Right ventricle myocardium inferior (tissue), 1 donor: ENCODE measurements around the gene REXO5. TPM values are rescaled to one million over a fixed set of nuclear protein-coding genes. Genes with fewer than 3 reads are reported as not detected.
"Not testable (repeated sequence)": the region's sequence is repeated elsewhere in the genome, so short reads cannot be mapped to it uniquely, and the experiment has no call there.

Experiments used
- ATAC-seq: fragments of 200-7000 bp; cut with Tn5 transposase; one replicate; pipeline ENCODE4 v1.9.1; 2020; ENCODE audit warnings: mild to moderate bottlenecking, moderate library complexity
- DNase-seq: peaks from one replicate; pipeline ENCODE4 v3.0.0; 2021; ENCODE audit errors: missing footprints
- intact Hi-C: fragments of 100-400 bp; cut with DNase I; formaldehyde crosslinking; loops from one replicate; pipeline ENCODE4 v1.11.0; 2022
- total RNA-seq: library from RNA; stranded (reverse); fragmentation: NEBNext Ultra II Directional; extraction: Animal tissue kit (Norgen Biotek cat#: 25700); gene quantifications from one replicate; pipeline ENCODE4 v1.2.1, GENCODE V29; 2021
- donor health status: DM: no; HTN: yes; CAD: no; lungs with severe emphysema.

REXO5 gene
- total RNA-seq, 1 donor from 2014 or later: 5.8 TPM

DNA sequence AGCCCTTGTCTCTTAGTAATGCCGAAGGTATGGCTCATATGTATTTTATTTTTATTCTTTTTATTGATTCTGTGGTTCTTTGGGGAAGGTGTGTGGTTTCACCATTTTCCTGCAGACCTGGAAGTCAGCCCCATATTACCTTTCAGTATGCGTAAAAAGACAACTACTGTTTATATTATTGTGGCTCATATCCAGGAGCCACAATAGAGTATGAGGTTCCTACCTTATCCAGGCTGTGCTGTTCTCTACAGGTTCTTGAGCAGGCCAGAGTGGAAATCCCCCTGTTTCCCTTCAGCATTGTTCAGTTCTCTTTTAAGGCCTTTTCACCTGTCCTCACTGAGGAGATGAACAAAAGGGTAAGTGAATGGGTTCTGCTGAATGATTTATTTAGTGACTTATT is 33.2 kb downstream of the REXO5 start:
- ATAC-seq: no peak
- intact Hi-C loops: no loop called here
- no peak for DNase-seq

DNA sequence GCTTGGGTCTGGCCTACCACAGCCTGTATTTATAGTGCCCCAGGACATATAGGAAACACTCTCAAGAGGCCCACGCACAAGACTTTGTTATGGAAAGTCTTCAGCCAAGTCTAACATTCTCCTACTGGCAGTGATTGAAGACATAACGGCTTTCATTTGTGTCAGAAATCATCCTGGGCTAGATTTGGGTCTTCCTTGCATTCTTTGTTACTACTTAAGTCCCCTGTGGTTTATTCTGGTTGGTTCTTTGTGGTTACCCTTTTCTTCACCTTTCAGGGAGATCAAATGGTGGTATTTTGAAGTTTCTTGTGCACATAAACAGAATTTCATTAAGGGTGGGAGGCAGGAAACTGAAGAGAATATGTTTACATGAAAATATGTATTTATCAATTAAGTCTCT is 37.7 kb downstream of the REXO5 start:
- intact Hi-C loops: no loop called here
- no peak for DNase-seq
- ATAC-seq: no peak

DNA sequence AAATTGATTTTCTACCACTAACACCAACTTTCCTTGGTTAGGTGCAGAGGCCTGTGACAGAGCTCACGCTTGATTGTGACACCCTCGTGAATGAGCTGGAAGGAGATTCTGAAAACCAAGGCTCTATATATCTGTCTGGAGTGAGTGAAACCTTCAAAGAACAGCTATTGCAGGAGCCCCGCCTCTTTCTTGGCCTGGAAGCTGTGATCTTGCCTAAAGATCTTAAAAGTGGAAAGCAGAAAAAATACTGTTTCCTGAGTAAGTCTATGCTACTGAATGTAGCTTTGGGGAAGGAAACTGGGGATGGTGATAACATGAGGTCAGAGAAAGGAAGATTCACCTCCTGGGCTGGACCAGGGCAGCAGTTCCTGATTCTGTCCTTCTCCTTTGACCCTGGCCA is 38.3 kb downstream of the REXO5 start:
- intact Hi-C loops: no loop called here
- DNase-seq (no peak), ATAC-seq (no peak)

DNA sequence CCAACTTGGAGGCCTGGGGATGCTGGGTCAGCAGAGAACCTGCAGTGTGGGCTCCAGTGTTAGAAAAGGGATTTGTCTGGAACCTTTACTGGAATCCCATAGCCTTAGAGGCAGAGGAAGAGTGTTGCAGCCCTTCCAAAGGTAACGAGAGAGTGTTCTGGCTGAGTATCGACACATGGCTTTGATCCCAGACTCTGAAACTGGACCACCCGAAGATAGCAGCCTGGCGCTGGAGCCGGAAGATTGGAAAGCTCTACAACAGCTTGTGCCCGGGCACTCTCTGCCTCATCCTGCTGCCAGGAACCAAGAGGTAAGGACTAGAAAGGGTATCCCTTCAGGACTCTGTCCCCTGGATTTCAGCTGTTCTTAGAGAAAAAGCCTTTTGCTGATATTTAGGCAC is 39.7 kb downstream of the REXO5 start:
- DNase-seq (no peak), ATAC-seq (peak; percentile 67)
- intact Hi-C loops: no loop called here

DNA sequence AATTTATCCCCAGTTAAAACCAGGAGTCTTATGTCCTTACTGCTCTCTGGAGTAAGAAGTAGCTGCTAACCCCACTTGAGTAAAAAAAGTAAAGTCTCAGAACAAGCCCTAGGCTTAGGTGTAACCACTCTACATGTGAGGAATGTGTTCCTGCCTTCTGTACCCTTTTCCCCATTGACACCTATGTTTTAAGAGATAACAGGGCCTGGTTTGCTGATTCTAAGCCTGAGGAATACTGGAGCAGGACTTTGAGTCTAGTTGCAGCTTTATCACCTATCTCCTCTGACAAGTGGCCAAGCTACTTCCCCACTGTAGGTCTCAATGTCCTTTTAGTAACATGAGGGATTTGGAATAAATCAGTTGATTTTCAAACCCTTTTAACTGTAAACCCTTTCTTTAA is 40.2 kb downstream of the REXO5 start:
- ATAC-seq (no peak), DNase-seq (no peak)
- intact Hi-C loops: no loop called here

DNA sequence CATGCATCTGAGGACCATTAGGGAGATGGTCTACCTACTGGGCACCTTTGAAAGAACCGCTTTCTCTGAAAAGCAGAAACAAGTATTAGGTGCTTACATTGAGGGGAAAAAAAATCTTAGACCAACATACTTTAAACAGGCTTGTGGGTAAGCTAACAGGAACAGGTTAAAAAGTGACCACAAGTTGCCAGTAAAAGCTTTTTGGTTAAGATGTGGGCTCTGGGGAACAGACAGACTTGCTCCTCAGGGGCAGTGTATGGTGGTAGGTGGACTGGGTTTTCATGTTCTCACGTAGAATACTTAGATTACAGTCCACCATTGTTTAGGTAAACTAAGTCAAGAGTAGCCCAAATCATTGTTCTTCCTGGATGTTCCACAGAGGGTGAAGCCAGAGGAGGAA is 41.2 kb downstream of the REXO5 start:
- intact Hi-C loops: no loop called here
- ATAC-seq: no peak

DNA sequence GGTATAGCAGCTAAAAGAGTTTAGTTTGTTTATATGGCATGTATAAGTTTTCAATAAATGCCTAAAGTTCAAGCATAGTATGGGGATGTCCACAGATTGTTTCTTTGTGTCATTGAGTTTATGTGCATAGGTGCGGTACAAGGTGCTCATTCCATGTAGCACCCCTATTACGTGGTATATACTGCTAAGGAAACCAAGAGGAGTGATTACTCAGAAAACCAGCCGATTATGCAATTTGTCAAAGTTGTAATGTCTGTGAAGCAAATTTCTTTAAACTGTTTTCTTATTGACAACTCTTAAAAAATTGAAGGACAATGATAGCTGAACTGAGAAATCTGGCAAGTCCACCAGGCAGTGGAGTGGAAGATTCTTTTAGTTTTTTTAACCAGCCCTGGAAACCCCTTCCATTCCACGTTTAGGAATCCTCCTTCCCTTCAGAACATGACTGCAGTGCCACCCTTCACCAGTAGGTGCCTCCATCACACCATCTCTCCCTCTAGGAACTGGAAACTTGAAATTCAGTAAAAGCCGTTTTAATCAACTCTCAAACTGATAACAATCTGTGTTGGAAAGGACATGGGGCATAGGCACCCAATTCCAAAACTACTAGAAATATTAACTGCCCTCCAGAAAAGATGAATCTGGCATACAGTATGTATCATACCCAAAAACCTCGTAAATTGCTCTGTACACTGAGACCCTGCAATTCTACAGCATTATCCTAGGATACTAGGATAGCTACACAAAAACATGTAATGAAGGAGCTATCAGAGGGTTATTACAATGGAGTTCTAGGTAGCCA is 43.5 kb downstream of the REXO5 start:
- ATAC-seq (no peak), DNase-seq (no peak)
- intact Hi-C loops: loop anchor here (1.0 to 5.0 kb wide), 4 partner anchors 43 to 308 kb away; partner anchors contain the start of genes ERI2, LDAF1 and REXO5

More for the DNA sequence above, 41.2 kb downstream of the REXO5 start:
- DNase-seq: no peak

DNA sequence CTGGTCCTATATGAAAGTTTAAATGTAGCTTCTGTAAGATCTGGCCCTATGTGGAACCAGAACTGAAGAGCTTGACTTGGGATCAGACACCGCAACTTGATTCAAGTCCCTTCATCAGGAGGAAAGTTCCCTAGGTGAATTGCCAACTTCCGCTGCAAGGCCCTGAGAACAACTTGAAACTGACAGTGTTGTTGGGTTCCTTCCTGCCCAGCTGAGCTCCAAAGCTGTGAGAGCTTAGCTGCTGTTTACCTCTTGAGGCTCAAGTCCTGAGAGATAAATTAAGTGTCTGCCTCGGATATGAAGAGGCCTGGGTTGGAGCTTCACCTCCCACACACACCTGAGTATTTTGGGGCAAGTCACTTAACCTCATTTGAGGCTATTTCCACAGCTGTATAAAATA is 44.7 kb downstream of the REXO5 start:
- intact Hi-C loops: loop anchor here (1.0 to 5.0 kb wide), 5 partner anchors 44 to 306 kb away; partner anchors contain the start of genes DCUN1D3, ERI2, LDAF1 and LYRM1

DNA sequence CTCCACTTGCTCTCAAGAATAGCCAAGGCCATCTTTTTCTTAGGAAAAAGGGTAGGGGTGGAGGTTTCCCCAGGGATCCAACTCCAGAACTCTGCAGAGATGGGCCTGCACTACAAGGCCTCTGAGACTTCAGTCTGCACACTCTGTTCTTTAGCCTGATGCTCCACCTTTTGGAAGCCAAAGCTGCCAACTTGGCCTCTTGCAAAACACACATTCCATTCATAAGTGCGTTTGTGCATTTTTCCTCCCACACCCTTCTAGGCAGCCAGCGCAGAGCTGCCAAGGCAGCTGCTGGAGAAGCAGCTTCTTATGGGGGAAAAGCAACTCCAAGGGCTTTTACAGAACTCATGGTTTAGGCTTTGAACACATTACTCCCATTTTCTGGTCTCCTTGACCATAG is 45.3 kb downstream of the REXO5 start:
- intact Hi-C loops: loop anchor here (1.0 to 5.0 kb wide), 4 partner anchors 45 to 306 kb away; partner anchors contain the start of genes DCUN1D3, ERI2, LDAF1 and LYRM1
- DNase-seq: peak; percentile 91
- ATAC-seq: peak; percentile 96

More for the DNA sequence above, 44.7 kb downstream of the REXO5 start:
- ATAC-seq: peak; percentile 23
- DNase-seq: no peak

DNA sequence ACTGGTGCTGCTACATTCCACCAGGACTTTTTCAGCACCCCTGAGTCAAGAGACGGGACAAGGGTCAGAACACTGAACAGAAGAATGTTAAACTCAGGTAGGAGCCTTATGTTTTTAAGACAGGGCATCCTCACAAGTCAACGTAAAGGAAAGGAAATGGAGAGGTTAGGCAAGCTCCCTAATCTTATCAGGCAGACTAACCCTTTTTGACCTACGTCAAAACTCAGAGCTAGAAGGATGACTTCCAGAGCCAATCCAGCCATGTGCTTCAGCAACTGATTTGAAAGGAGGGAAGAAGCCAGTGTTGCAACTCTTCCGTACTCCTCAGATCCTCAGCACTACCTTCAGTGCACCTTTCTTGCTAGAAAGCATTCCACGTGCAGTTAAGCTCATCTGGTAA is 46.8 kb downstream of the REXO5 start:
- intact Hi-C loops: loop anchor here (5.0 kb wide), 1 partner anchor 304 kb away; the partner anchor contains the start of gene LDAF1
- DNase-seq (no peak), ATAC-seq (peak; percentile 18)

DNA sequence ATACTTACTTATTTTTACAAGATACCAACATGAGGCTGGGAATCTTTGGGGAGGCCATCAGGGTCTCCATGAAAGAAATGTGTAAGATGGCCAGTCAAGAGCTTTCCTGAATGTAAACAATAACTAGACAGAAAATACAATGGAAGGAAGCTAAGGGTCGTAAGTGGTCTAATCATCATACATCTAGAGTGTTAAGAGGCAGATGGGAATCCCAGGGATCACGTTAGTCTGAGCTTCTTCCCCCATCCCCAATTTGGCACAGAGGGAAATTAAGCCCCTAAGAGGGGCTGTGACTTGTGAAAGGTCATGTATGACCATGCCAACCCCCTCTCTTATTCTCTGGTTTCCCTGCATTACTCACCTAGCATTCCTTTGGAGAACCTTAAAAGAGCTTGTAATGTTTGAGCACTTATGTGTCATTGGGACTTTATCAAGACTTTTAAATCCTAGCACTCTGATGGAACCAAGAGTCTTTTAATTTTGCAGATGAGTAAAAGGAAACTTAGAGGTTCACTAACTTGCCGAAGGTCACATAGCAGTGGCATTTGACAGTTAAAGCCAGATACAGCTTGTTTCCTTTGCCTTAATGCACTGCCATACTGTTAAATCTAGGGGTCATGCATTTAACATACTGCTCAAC is 47.8 kb downstream of the REXO5 start:
- DNase-seq: no peak

DNA sequence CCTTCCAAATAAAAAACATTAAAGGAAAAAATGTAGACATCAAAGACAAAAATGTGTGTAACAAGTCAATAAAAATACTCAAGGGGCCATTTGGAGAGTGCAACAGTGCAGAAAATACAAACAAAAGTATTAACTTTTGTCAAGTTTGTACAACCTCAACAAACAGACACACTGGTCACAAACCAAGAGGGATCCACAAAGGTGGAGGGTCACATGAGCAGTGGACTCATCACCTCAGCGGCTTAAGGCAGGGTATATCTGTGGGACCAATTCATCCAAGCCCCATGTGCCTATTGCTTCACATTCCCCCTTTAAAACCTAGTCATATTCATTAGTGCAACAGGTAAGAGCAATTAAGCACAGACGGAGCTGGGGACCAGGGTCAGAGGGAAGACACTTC is 48.6 kb downstream of the REXO5 start:
- no peak for ATAC-seq

More for the DNA sequence above, 47.8 kb downstream of the REXO5 start:
- intact Hi-C loops: loop anchor here (5.0 kb wide), 1 partner anchor 303 kb away; the partner anchor contains the start of gene LDAF1
- ATAC-seq: no peak

DNA sequence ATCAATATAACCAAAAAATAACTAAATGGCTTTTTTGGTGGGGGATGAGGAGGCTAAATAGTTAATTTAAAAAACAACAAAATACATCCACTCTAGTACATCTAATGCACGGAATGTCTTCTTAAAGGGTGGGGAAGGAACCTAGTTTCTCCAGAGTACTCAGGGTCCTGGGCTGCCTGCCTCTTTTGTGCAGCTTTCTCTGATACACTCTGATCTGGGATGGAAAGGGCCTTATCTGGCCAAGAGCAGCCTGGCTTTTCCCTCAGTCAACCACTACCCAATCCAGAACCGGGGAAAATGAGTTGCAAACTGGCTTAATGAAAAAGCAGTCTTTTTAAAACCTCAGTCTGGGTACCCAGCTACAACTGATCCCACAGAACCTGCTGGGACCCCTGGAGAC is 51.0 kb downstream of the REXO5 start:
- DNase-seq (no peak), ATAC-seq (no peak)
- intact Hi-C loops: no loop called here

More for the DNA sequence above, 48.6 kb downstream of the REXO5 start:
- intact Hi-C loops: loop anchor here (5.0 kb wide), 1 partner anchor 302 kb away; the partner anchor contains the start of gene LDAF1
- no peak for DNase-seq

DNA sequence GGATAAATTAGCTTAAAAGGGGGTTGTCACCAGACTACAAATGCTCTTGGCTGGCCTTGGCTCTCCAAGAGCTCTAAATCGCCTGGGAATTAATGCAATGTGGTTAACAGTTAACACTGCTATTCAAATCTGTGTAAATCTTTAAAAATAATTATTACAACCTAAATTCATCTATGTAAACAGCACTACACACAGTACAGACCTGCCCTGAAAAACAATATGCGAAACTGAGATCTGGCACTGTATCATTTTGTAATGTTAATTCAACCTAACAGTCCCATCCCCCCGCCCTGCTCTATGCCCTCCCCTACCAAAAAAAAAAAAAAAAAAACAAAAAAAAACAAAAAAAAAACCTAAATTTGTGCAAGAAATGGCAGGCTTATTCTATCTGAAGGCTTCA is 52.9 kb downstream of the REXO5 start:
- ATAC-seq (no peak), DNase-seq (no peak)
- intact Hi-C loops: no loop called here

DNA sequence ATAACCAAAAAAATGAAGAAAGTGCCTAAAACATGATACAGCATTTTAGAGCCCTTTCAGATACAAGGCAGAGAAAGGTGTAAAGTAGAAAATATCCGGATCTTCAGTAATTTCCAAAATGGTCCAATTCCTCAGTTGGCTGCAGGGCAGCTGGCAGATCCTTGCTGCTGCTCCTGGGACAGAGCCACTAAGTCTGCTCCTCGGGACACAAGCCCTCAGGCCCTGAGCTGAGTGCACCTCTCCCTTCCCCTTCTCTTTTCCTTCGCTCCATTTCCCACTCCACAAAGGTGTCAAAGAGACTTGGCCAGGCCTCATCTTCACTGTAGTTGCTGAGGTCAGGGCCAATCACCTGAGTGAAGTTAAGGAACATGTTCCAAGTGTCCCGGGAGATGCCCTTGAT is 53.4 kb downstream of the REXO5 start:
- peak; percentile 47 for ATAC-seq
- intact Hi-C loops: no loop called here
- DNase-seq: no peak

DNA sequence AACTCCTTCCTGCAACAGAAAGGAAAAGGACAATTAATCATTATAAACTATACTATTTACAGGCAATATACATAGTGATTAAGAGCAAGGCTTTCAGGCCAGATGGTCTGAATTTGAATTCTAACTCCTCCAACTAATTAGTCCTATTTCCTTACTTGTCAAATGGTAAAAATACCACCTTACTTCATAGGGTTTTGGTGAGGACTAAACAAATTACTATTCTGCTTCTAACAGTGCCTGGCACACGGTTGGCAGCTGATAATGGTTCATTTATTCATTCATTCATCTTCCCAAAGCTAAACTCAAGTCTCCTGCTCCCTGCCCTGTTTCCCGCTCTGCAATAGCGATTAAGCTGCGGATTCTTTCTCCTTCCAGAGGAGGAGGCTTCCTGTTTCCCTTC is 54.0 kb downstream of the REXO5 start:
- intact Hi-C loops: no loop called here

DNA sequence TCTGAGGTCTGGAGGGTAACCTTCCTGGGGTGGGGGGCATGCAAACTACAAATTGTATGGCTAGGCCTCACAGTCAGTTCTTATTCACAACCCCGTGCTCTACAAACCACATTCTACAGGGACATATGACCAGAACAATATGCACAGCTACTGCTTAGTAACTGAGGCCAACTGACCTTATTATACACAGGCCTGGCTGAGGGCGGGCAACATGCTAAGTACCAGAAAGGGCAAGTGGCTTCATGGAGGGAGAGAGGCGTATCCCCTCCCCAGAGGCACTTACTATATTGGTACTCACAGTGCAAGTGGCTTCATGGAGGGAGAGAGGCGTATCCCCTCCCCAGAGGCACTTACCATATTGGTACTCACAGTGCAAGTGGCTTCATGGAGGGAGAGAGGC is 54.7 kb downstream of the REXO5 start:
- intact Hi-C loops, DNase-seq, ATAC-seq: not testable (repeated sequence)

More for the DNA sequence above, 54.0 kb downstream of the REXO5 start:
- DNase-seq (no peak), ATAC-seq (no peak)

DNA sequence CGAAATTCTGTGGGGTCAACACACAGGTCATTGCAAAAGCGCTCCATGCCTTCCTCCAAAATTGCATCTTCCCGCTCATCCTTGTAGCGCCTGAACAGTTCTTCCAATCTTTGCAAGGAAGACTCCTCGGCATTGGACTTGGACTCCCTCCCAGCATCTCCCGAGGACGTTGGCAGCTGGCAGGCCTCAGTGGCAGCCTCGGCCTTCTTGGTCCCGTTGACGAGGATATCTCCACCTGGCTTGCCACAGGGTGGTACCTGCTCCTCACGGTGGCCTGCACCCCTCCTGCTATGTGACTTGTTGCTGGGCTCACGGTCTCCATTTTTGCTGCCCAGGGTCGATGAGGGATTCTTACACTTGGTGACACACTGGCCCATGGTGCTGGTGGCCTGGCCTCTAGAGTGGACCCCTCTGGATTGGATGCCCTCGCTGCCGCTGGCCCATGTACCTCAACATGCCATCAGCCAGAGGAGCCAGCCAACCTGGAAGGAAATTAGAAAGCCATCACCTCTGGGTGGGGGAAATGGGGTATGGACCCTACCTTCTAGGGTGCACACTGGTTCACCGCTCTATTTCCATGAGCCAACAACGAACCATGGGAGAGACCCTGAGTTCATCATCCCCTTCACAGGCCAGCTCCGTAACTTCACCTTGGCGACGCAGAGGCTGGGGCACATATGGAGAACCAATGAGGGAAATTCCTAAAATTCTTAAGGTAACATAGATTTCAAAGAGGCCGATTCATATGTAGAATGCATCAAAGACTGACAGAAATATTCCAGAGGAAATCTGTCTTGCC is 56.0 kb downstream of the REXO5 start:
- no peak for DNase-seq
- intact Hi-C loops: no loop called here
- no peak for ATAC-seq

DNA sequence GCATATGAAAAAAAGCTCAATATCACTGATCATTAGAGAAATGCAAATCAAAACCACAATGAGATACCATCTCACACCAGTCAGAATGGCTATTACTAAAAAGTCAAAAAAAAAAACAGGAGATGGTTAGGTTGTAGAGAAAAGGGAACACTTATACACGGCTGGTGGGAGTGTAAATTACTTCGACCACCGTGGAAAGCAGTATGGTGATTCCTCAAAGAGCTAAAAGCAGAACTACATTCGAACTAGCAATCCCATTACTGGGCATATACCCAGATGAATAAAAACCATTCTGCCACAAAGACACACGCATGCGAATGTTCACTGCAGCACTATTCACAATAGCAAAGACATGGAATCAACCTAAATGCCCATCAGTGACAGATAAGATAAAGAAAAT is 58.0 kb downstream of the REXO5 start:
- ATAC-seq, intact Hi-C loops, DNase-seq: not testable (repeated sequence)
